WTC11 (cell line): Measurements from ENCODE around the gene BTD. TPM values are rescaled to one million over a fixed set of nuclear protein-coding genes. Genes with fewer than 3 reads are reported as not detected.

Experiments used
- ATAC-seq: fragments of 200-7000 bp; cut with Tn5 transposase; 2 replicates; pipeline ENCODE4 v1.10.0; 2021; ENCODE audit warnings: mild to moderate bottlenecking, moderate library complexity
- CTCF ChIA-PET: fragments of 300-600 bp; sonication (Branson Sonifier 250); formaldehyde crosslinking; loops from one replicate; lab custom pipeline; 2021; ENCODE audit warnings: antibody characterized with exemption; lab: Charles Lee
- POLR2A ChIA-PET: fragments of 350-600 bp; sonication (Branson Sonifier 250); formaldehyde crosslinking; loops from one replicate; lab custom pipeline; 2021; ENCODE audit warnings: antibody characterized with exemption; lab: Charles Lee
- DNase-seq: peaks from one replicate; pipeline ENCODE4 v3.0.0; 2021; ENCODE audit warnings: low spot score
- H3K27ac Mint-ChIP-seq: 2 replicates; pipeline ENCODE4 v1.8.0; 2021; ENCODE audit warnings: mixed read lengths
- H3K27me3 Mint-ChIP-seq: 2 replicates; pipeline ENCODE4 v1.8.0; 2021; ENCODE audit warnings: low read depth, mild to moderate bottlenecking, moderate library complexity, mixed read lengths
- H3K36me3 Mint-ChIP-seq: 2 replicates; pipeline ENCODE4 v1.8.0; 2021; ENCODE audit warnings: mixed read lengths
- H3K4me1 Mint-ChIP-seq: 2 replicates; pipeline ENCODE4 v1.8.0; 2022; ENCODE audit warnings: mixed read lengths
- H3K4me3 Mint-ChIP-seq: 2 replicates; pipeline ENCODE4 v1.8.0; 2021; ENCODE audit warnings: mild to moderate bottlenecking, moderate library complexity, mixed read lengths
- H3K9me3 Mint-ChIP-seq: 2 replicates; pipeline ENCODE4 v1.8.0; 2021; ENCODE audit warnings: mixed read lengths
- AR ChIP-seq: fragments of 250-450 bp; sonication (Bioruptor Pico); IDR thresholded peaks from 2 replicates; pipeline ENCODE4 v1.9.0; 2021; ENCODE audit warnings: mild to moderate bottlenecking
- ARID4B ChIP-seq: sonication (generic); formaldehyde crosslinking; IDR thresholded peaks from 2 replicates; pipeline ENCODE4 v1.8.0; 2023; ENCODE audit warnings: missing genetic modification reagents, mild to moderate bottlenecking, borderline replicate concordance
- ATF3 ChIP-seq: sonication (generic); formaldehyde crosslinking; conservative IDR thresholded peaks from 2 replicates; pipeline ENCODE4 v1.8.1; 2022; ENCODE audit warnings: mild to moderate bottlenecking, missing genetic modification reagents
- CREM ChIP-seq: sonication (generic); formaldehyde crosslinking; IDR thresholded peaks from 2 replicates; pipeline ENCODE4 v1.8.1; 2022; ENCODE audit warnings: mild to moderate bottlenecking, missing genetic modification reagents, moderate library complexity
- GTF2I ChIP-seq: fragments of 250-450 bp; sonication (Bioruptor Pico); conservative IDR thresholded peaks from 2 replicates; pipeline ENCODE4 v1.4.0; 2021; ENCODE audit warnings: mild to moderate bottlenecking
- HMGXB4 ChIP-seq: sonication (generic); formaldehyde crosslinking; IDR thresholded peaks from 2 replicates; pipeline ENCODE4 v1.8.1; 2023; ENCODE audit warnings: mild to moderate bottlenecking, moderate library complexity, missing genetic modification reagents
- IRF2 ChIP-seq: sonication (generic); formaldehyde crosslinking; IDR thresholded peaks from 2 replicates; pipeline ENCODE4 v1.8.0; 2022; ENCODE audit warnings: low read depth, missing genetic modification reagents, borderline replicate concordance
- JUN ChIP-seq: sonication (generic); formaldehyde crosslinking; IDR thresholded peaks from 2 replicates; pipeline ENCODE4 v1.8.0; 2023; ENCODE audit warnings: mild to moderate bottlenecking, missing genetic modification reagents
- KAT7 ChIP-seq: sonication (generic); formaldehyde crosslinking; IDR thresholded peaks from 2 replicates; pipeline ENCODE4 v1.8.1; 2023; ENCODE audit warnings: missing genetic modification reagents, mild to moderate bottlenecking, borderline replicate concordance
- NFATC4 ChIP-seq: fragments of 250-450 bp; sonication (Bioruptor Pico); IDR thresholded peaks from 2 replicates; pipeline ENCODE4 v1.9.0; 2021; ENCODE audit warnings: mild to moderate bottlenecking
- NFE2L1 ChIP-seq: sonication (generic); formaldehyde crosslinking; IDR thresholded peaks from 2 replicates; pipeline ENCODE4 v1.8.1; 2023; ENCODE audit warnings: missing genetic modification reagents
- PREB ChIP-seq: sonication (generic); formaldehyde crosslinking; IDR thresholded peaks from 2 replicates; pipeline ENCODE4 v1.8.1; 2022; ENCODE audit warnings: mild to moderate bottlenecking, missing genetic modification reagents, moderate library complexity, borderline replicate concordance
- SP1 ChIP-seq: sonication (generic); formaldehyde crosslinking; conservative IDR thresholded peaks from 2 replicates; pipeline ENCODE4 v1.8.1; 2022; ENCODE audit warnings: missing genetic modification reagents
- TCF7 ChIP-seq: sonication (generic); formaldehyde crosslinking; IDR thresholded peaks from 2 replicates; pipeline ENCODE4 v1.8.0; 2022; ENCODE audit warnings: mild to moderate bottlenecking, low read depth, missing genetic modification reagents, moderate library complexity
- ZMAT4 ChIP-seq: fragments of 250-450 bp; sonication (Bioruptor Pico); IDR thresholded peaks from 2 replicates; pipeline ENCODE4 v1.9.0; 2021; ENCODE audit warnings: mild to moderate bottlenecking
- ZNF281 ChIP-seq: sonication (generic); formaldehyde crosslinking; IDR thresholded peaks from 2 replicates; pipeline ENCODE4 v1.8.0; 2023; ENCODE audit warnings: mild to moderate bottlenecking, missing genetic modification reagents
- ZNF423 ChIP-seq: fragments of 250-450 bp; sonication (Bioruptor Pico); IDR thresholded peaks from 2 replicates; pipeline ENCODE4 v2.1.2; 2022; ENCODE audit warnings: mild to moderate bottlenecking, moderate library complexity
- total RNA-seq: library from RNA; stranded (reverse); gene quantifications from 3 replicates; pipeline ENCODE4 v1.2.3, GENCODE V29; 2021

BTD gene
- total RNA-seq, 1 experiment from 2014 or later: 18.5 TPM

GRCh38 chr3:15635121-15635661, 33.6 kb downstream of the BTD start (continued):
- TF ChIP-seq HMGXB4 (CRISPR knock-in tag) (no peak), NFATC4 (CRISPR knock-in tag) (no peak), GTF2I (no peak), JUN (no peak), IRF2 (CRISPR knock-in tag) (no peak), NFE2L1 (CRISPR knock-in tag) (no peak)

- H3K4me1 Mint-ChIP-seq: peaks cover 51% of the 10 kb centered on the region
- peak overlapping the region; percentile 20; the same call in 1 of the 2 replicates for H3K27ac Mint-ChIP-seq
- no peaks in the 10 kb centered on the region for H3K9me3 Mint-ChIP-seq
- DNase-seq (no peak), ATAC-seq (no peak)
- no peak for TF ChIP-seq CREM
- peak; percentile 44 for TF ChIP-seq ZNF423 (CRISPR knock-in tag)
- TF ChIP-seq KAT7: no peak
- ChIA-PET POLR2A (no interaction called here), CTCF (interaction anchor here (2.0 kb wide), 1 partner anchor 542 kb away, joined by 5 read pairs; no protein-coding TSS in a partner anchor)
- peaks cover 2% of the 10 kb centered on the region; the same call in 1 of the 2 replicates for H3K27me3 Mint-ChIP-seq
- peaks cover 4% of the 10 kb centered on the region; the same call in 1 of the 2 replicates for H3K36me3 Mint-ChIP-seq
- no peak overlapping the region for H3K4me3 Mint-ChIP-seq
Observed at GRCh38 chr3:15636028-15636709, 34.6 kb downstream of the BTD start.

GRCh38 chr3:15637131-15637951, 35.8 kb downstream of the BTD start:
- ChIA-PET POLR2A (no interaction called here), CTCF (no interaction called here)
- no peak for DNase-seq
- H3K4me3 Mint-ChIP-seq: no peak overlapping the region
- peaks cover 8% of the 10 kb centered on the region for H3K9me3 Mint-ChIP-seq
- no peak for ATAC-seq
- H3K27me3 Mint-ChIP-seq: no peaks in the 10 kb centered on the region
- H3K36me3 Mint-ChIP-seq: peaks cover 13% of the 10 kb centered on the region
- H3K27ac Mint-ChIP-seq: no peak overlapping the region; the same call in 1 of the 2 replicates
- H3K4me1 Mint-ChIP-seq: peaks cover 40% of the 10 kb centered on the region
- TF ChIP-seq ARID4B (CRISPR knock-in tag) (no peak), NFE2L1 (CRISPR knock-in tag) (no peak), SP1 (CRISPR knock-in tag) (no peak), PREB (no peak), ATF3 (no peak), TCF7 (CRISPR knock-in tag) (no peak), ZMAT4 (CRISPR knock-in tag) (no peak), ZNF281 (CRISPR knock-in tag) (no peak), AR (CRISPR knock-in tag) (no peak)
